BJ (cell line): Measurements from ENCODE around the gene PPP4R3B. TPM values are rescaled to one million over a fixed set of nuclear protein-coding genes. Genes with fewer than 3 reads are reported as not detected.

Experiments used
- CTCF ChIA-PET: fragments of 350-600 bp; formaldehyde crosslinking; extraction: SDS; loops from one replicate; lab custom pipeline; 2021; ENCODE audit warnings: antibody characterized with exemption, inconsistent platforms; lab: Yijun Ruan, JAX
- POLR2A ChIA-PET: fragments of 300-600 bp; sonication (Branson Sonifier 250); formaldehyde crosslinking; extraction: SDS; loops from one replicate; lab custom pipeline; 2021; ENCODE audit warnings: antibody characterized with exemption; lab: Charles Lee
- DNase-seq: peaks from one replicate; pipeline ENCODE4 v3.0.0-alpha.2; 2011; ENCODE audit warnings: low read depth
- H3K27me3 ChIP-seq: 2 replicates; pipeline ENCODE4 v1.6.0; 2011; ENCODE audit warnings: low read length; ENCODE audit not compliant: control insufficient read depth, insufficient read depth
- H3K36me3 ChIP-seq: 2 replicates; pipeline ENCODE4 v1.5.1; 2011; ENCODE audit warnings: low read length; ENCODE audit not compliant: control insufficient read depth, insufficient read depth
- H3K4me3 ChIP-seq: 2 replicates; pipeline ENCODE4 v1.5.1; 2011; ENCODE audit warnings: low read depth, mild to moderate bottlenecking, control low read depth, low read length
- polyA plus RNA-seq: library from polyadenylated mRNA; depleted of rRNA; stranded (reverse); fragments of >200 nt; gene quantifications from 2 replicates; pipeline ENCODE4 v1.2.3, GENCODE V29; 2011
- TF ChIP-seq, protein P1 (sequence below): IDR thresholded peaks from 2 replicates; pipeline ENCODE4 v1.5.1; 2011; ENCODE audit warnings: low read depth, mild to moderate bottlenecking, control low read depth, inconsistent platforms, low read length, moderate library complexity; ENCODE audit not compliant: insufficient read depth

PPP4R3B gene
- polyA plus RNA-seq, 1 experiment, result 9.8 TPM

DNA sequence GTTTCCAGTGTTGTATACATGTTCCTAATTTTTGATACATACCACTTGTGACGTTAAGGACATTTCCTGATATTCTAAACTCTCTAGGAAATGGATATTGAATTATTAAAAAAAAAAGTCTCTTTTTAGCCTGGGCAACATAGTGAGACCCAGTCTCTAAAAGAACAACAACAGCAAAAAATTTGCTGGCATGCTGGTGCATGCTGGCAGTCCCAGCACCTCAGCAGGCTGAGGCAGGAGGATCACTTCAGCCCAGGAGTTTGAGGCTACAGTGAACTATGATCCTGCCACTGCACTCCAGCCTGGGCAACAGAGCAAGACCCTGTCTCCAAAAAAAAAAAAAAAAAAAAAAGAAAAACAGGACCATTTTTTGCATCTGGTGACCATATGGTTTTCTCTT lies 10.5 kb upstream of the PPP4R3B start:
- TF ChIP-seq, protein P1, sequence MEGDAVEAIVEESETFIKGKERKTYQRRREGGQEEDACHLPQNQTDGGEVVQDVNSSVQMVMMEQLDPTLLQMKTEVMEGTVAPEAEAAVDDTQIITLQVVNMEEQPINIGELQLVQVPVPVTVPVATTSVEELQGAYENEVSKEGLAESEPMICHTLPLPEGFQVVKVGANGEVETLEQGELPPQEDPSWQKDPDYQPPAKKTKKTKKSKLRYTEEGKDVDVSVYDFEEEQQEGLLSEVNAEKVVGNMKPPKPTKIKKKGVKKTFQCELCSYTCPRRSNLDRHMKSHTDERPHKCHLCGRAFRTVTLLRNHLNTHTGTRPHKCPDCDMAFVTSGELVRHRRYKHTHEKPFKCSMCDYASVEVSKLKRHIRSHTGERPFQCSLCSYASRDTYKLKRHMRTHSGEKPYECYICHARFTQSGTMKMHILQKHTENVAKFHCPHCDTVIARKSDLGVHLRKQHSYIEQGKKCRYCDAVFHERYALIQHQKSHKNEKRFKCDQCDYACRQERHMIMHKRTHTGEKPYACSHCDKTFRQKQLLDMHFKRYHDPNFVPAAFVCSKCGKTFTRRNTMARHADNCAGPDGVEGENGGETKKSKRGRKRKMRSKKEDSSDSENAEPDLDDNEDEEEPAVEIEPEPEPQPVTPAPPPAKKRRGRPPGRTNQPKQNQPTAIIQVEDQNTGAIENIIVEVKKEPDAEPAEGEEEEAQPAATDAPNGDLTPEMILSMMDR, result no peak
- CTCF ChIA-PET, result no interaction called here
- POLR2A ChIA-PET, result no interaction called here
- no peak overlapping the region for H3K4me3 ChIP-seq
- no peaks in the 10 kb centered on the region for H3K27me3 ChIP-seq
- no peaks in the 10 kb centered on the region; the same call in 1 of the 2 replicates for H3K36me3 ChIP-seq
- no peak for DNase-seq

GRCh38 chr2:55621802-55622201 lies 4.4 kb upstream of the PPP4R3B start:
- Histone ChIP-seq H3K36me3 (no peaks in the 10 kb centered on the region; the same call in 1 of the 2 replicates), H3K27me3 (no peaks in the 10 kb centered on the region), H3K4me3 (no peak overlapping the region)
- CTCF ChIA-PET, result interaction anchor here (0.8 to 1.0 kb wide), 2 partner anchors 32 to 53 kb away, joined by 3 read pairs; no protein-coding TSS in a partner anchor
- DNase-seq, result no peak
- POLR2A ChIA-PET, result no interaction called here
- TF ChIP-seq, protein P1, result no peak

DNA sequence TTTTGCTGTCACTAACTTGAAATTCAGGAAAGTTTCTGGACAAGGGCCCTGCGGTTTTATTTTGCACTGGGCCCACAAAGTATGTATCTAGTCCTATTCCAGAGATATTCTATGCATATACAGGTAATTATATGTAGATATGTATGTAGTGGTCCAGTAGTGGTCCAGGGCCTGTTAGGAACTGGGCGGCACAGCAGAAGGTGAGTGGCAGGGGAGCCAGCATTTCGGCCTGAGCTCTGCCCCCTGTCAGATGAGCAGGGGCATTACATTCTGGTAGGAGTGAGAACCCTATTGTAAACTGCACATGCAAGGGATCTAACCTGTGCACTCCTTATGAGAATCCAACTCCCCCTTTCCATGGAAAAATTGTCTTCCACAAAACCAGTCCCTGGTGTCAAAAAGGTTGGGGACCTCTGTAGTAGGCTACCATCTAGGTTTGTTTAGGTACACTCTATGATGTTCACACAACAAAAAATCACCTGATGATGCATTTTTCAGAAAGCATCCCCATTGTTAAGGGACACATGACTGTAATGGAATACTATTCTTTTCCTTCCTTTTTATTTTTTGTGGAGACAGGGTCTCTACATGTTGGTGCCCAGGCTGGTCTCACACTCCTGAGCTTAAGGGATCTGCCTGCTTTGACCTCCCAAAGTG lies 2.8 kb upstream of the PPP4R3B start:
- Histone ChIP-seq H3K27me3 (no peaks in the 10 kb centered on the region), H3K4me3 (no peak overlapping the region), H3K36me3 (no peaks in the 10 kb centered on the region; the same call in 1 of the 2 replicates)
- DNase-seq, result no peak
- TF ChIP-seq, protein P1, result peak; percentile 38; the same call in 1 of the 2 replicates
- ChIA-PET CTCF (no interaction called here), POLR2A (no interaction called here)

DNA sequence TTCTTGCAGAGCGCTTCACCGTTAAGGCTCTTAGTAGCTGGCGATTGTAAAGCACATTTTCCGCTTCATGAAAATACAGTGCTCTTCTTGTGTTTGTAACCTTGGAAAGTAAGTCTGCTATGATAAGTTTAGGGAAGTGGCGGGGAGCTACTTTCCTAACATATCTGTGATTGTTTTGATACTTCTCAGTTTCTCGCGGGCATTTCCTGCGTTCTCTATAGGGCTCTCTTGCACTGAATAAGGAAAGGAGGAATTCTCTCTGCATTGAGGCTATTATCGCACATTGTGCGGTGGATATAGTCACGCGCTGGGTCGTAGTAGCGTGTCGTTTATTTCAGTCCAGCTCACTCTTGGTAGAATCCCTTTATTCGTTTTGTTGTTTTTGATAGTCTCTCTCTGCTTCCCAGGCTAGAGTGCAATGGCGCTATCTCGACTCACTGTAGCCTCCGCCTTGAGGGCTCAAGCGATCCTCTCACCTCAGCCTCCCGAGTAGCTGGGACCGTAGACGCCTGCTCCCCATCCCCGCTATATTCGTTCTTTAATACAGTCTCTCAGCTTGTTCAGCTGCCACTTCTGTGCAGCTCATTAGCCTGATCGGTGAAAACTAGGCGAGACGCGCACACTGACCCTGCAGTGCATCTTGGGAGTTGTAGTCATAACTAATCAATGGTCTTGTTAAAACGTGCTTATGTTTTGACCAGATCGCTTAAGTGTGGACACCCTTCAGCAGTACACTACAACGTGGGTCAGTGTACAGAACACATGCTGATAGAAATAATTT lies 1.0 kb upstream of the PPP4R3B start:
- Histone ChIP-seq H3K36me3 (no peaks in the 10 kb centered on the region; the same call in 1 of the 2 replicates), H3K27me3 (no peaks in the 10 kb centered on the region), H3K4me3 (peak overlapping the region; percentile 82)
- peak; percentile 20 for DNase-seq
- POLR2A ChIA-PET, result no interaction called here
- TF ChIP-seq, protein P1, result no peak
- CTCF ChIA-PET, result interaction anchor here (0.6 kb wide), 1 partner anchor 181 kb away, joined by 5 read pairs; no protein-coding TSS in a partner anchor

- Histone ChIP-seq H3K4me3 (peak overlapping the region; percentile 82), H3K36me3 (no peaks in the 10 kb centered on the region; the same call in 1 of the 2 replicates), H3K27me3 (no peaks in the 10 kb centered on the region)
- CTCF ChIA-PET, result interaction anchor here (0.6 kb wide), 1 partner anchor 395 kb away, joined by 3 read pairs; no protein-coding TSS in a partner anchor
- POLR2A ChIA-PET, result no interaction called here
- no peak for DNase-seq
- TF ChIP-seq, protein P1, result no peak
These were observed 528 bp upstream of the PPP4R3B start for GRCh38 chr2:55618025-55618274.
